DMS79 treated with DMSO at 0.1 percent for 48 hours (cell line): ENCODE results near the gene PLET1.
"Not testable (repeated sequence)": the region's sequence is repeated elsewhere in the genome, so short reads cannot be mapped to it uniquely, and the experiment has no call there.

Source experiments
- DNase-seq: peaks from one replicate; lab custom pipeline; 2025; lab: John Stamatoyannopoulos, UW

Gene PLET1

GRCh38 chr11:112212290-112212689 is 48.4 kb downstream of the PLET1 start:
- no peak for DNase-seq

- DNase-seq = no peak
Measured at GRCh38 chr11:112211536-112211935, 49.1 kb downstream of the PLET1 start.

DNA sequence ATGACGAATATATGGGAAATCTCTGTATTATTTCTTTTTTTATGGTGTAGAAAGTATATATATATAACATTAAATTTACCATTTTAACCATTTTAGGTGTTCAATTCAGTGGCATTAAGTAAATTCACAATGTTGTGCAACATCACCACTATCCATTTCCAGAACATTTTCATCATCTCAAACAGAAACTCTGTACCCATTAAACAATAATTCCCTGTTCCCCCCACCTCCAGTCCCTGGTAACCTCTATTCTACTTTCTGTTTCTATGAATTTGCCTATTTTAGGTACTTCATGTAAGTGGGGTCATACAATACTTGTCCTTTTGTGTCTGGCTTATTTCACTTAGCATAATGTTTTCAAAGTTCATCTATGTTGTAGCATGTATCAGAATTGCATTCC is 49.8 kb downstream of the PLET1 start:
- DNase-seq = no peak

- DNase-seq = no peak
Measured at GRCh38 chr11:112206071-112206470, 54.6 kb downstream of the PLET1 start.

DNA sequence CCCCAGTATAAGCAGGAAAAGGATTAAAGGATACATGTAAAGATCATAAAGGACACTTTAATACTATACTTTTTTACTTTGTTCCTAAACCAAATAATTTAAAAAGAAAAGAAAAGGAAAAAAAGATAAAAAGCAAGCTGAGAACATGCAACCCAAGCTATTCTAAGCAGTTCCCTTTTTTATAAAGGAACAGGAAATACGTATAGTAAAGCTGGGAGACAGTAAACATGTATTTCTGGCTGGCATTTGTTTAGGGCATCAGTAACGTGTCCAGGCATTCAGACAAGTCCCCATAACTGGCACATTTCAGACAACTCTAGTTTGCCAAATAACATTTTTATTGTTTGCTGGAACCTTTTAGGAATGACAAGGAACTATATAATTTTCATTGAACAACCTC is 60.4 kb downstream of the PLET1 start:
- DNase-seq = no peak

- DNase-seq = not testable (repeated sequence)
Measured at GRCh38 chr11:112199101-112199500, 61.6 kb downstream of the PLET1 start.
